ENCODE measurements around the gene FOXI3. TPM values are rescaled to one million over a fixed set of nuclear protein-coding genes. Genes with fewer than 3 reads are reported as not detected.

The FOXI3 gene
- not detected in 2 replicates for total RNA-seq

GRCh38 chr2:88452565-88452905 is at the start of gene FOXI3:
FOXI3 (minus strand) TSS chr2:88452693; CDS start chr2:88452535, 158 bp downstream.

Other genes with a start within 250 kb of the FOXI3 start
- gene EIF2AK3, start 174.8 kb upstream of the FOXI3 start, total RNA-seq, result 35.8 and 48.7 TPM in 2 replicates
- 4.3 and 6.7 TPM in 2 replicates for gene RPIA, start 239.0 kb upstream of the FOXI3 start, total RNA-seq